HG03439 (cell line): Measurements from ENCODE around the gene TOR1AIP1.
A peak's percentile ranks its signal among the peaks of the same experiment; 100 is the strongest.
"Not testable (repeated sequence)": the region's sequence is repeated elsewhere in the genome, so short reads cannot be mapped to it uniquely, and the experiment has no call there.

Experiments
- ATAC-seq: cut with Tn5 transposase; IDR thresholded peaks from one replicate; pipeline ENCODE4 v1.9.1; 2021; ENCODE audit warnings: mild to moderate bottlenecking, moderate library complexity; ENCODE audit not compliant: unreplicated experiment

Gene TOR1AIP1, protein sequence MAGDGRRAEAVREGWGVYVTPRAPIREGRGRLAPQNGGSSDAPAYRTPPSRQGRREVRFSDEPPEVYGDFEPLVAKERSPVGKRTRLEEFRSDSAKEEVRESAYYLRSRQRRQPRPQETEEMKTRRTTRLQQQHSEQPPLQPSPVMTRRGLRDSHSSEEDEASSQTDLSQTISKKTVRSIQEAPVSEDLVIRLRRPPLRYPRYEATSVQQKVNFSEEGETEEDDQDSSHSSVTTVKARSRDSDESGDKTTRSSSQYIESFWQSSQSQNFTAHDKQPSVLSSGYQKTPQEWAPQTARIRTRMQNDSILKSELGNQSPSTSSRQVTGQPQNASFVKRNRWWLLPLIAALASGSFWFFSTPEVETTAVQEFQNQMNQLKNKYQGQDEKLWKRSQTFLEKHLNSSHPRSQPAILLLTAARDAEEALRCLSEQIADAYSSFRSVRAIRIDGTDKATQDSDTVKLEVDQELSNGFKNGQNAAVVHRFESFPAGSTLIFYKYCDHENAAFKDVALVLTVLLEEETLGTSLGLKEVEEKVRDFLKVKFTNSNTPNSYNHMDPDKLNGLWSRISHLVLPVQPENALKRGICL

DNA sequence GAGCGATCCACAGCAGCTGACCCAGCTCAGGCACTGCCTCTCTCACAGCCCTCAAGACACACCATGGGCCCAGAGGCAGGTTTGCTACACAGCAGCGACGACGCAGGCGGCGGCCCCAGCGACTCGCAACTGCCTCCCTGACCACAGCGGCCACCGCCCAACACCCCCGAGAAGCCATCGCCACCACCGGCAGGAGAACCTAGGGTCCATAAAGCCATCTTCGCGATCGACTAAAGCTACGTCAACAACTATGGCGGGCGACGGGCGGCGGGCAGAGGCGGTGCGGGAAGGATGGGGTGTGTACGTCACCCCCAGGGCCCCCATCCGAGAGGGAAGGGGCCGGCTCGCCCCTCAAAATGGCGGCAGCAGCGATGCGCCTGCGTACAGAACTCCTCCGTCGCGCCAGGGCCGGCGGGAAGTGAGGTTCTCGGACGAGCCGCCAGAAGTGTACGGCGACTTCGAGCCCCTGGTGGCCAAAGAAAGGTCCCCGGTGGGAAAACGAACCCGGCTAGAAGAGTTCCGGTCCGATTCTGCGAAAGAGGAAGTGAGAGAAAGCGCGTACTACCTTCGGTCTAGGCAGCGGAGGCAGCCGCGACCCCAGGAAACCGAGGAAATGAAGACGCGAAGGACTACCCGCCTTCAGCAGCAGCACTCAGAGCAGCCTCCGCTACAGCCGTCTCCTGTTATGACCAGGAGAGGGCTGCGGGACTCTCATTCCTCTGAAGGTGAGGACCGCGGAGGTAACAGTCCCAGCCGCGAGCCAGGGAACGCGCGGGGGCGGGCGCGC, at the start of gene TOR1AIP1:
TSS of gene TOR1AIP1 (plus strand) at position 33 of the 787 bp plus-strand sequence. CDS start at position 251, 218 bp downstream.
- ATAC-seq = peak; percentile 81

DNA sequence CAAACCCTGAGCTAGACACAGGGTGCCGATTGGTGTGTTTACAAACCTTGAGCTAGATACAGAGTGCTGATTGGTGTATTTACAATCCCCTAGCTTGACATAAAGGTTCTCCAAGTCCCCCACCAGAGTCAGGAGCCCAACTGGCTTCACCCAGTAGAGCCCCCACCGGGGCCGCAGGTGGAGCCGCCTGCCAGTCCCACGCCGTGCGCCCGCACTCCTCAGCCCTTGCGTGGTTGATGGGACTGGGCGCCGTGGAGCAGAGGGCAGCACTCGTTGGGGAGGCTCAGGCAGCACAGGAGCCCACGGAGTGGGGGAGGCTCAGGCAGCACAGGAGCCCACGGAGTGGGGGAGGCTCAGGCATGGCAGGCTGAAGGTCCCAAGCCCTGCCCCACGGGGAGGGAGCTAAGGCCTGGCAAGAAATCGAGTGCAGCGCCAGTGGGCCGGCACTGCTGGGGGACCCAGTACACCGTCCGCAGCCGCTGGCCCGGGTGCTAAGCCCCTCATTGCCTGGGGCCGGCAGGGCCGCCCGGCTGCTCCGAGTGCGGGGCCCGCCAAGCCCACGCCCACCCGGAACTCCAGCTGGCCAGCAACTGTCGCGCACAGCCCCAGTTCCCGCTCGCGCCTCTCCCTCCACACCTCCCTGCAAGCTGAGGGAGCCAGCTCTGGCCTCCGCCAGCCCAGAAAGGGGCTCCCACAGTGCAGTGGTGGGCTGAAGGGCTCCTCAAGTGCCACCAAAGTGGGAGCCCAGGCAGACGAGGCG, 45.2 kb upstream of the TOR1AIP1 start:
- ATAC-seq = not testable (repeated sequence)

DNA sequence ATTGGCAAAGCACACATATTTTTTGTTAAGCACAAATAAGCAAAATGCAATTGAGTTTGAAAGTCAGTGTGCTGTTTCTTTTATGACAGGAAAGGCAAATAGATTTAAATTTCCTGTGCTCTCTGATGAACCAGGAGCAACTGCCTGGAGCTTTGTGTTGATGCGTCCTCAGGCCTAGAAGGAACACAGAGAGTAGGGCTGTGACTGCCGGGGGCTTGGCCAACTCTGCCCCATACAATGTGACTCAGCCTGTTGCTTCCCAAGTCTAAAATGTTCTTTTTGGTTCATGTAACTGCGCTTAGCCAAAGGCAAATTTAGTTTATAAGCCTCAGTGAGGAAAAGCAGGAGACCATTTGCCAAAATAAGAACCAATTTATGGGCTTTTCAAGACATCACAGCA, 42.0 kb upstream of the TOR1AIP1 start:
- ATAC-seq = no peak

DNA sequence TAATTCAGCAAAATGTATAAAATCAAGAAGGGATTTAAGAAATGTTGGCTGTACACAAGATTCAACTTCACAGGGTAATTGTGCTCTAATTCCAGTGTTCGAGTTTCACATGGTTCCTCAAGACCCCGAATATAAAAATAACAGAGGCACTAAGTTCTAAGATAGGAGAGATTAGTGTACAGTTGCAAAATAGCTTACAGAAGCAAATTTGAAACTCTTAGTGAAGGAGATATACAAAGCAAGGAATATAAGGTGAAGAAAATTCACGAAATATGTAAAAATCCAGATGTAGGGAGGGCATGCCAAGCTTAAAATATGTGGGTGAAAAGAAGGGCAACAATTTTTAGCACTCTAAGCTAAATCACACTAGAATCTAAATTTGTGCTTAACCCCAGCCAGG, 33.9 kb upstream of the TOR1AIP1 start:
- ATAC-seq = no peak

DNA sequence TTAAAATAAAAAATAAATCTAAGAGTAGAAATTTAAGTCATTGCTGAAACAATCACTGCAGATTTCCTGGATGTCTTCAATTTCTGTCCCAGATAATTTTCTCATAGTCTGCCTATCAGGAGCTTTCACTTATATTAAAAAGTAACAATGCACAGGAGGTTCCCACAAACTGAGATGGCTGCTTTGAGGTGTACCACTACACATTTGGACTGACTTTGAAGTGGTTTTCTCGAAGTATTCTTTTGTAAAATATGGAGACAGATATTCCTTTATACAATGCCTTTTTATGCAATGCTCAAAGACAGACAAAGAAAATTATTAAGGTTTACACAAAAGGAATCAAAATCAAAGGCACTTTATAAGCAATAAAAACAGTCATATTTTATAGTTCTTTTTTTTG, 29.0 kb upstream of the TOR1AIP1 start:
- no peak for ATAC-seq

DNA sequence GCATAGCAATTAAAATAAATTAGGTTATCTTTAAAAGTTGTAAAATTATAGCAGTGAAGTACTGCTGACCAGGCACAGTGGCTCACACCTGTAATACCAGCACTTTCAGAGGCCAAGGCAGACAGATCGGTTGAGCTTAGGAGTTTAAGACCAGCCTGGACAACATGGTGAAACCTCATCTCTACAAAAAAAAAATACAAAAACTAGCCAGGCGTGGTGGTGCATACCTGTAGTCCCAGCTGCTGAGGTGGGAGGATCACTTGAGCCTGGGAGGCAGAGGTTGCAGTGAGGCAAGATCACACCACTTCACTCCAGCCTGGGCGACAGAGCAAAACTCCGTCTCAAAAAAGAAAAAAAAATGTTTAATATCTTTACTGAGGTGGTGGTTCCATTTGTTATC, 26.3 kb upstream of the TOR1AIP1 start:
- not testable (repeated sequence) for ATAC-seq

DNA sequence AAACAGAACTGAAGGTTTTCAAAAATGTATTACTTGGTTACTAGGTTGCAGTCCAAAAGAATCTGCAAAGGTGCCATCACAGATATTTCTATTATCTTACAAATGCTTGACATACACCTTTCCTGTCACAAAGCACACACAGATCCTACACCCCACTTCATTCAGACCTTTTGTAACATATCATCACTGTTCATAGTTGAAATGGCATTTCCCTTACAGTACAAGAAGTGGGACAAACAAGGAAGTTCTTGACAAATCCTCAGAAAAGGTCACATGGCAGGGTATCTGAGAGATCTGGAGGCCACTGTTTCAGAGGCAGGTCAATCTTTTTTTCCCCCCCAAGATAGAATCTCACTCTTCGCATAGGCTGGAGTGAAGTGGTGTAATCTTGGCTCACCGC, 25.8 kb upstream of the TOR1AIP1 start:
- ATAC-seq = no peak

DNA sequence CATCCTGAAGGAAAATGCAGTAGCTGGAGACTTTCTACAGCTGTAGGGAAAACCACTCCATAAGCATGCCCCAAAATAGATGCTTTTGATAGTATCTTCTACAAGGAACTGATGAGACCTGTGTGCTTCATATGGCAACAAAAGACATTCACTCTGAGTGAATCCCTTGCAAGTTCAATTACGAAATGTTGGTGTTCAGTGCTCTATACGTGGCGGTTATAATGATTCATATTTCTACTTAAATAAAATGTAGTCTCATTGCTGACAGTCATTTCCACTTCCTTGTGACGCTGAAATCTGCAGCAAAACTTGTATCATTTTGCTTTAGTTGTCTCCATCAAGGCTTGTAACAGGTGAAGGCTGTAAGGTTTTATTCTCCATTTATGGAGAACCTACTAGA, 25.1 kb upstream of the TOR1AIP1 start:
- no peak for ATAC-seq

DNA sequence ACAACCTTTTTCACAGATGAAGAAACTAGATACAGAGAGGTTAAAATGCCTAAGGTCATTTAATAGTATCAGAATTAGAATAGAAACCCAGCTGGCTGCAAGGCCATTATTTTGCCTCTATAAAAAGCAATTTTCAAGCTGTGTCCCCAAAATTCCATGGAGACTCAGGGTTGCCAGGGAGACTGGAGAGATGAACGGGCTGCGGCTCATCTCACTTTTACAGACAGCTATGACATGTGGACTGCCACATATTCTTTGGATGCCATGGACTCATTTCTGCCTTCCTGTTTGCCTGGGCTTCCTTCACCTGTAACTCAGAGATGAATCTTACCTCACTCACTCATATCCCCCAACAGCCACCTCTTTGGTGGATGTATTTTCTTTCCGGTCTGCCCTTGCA, 21.4 kb upstream of the TOR1AIP1 start:
- no peak for ATAC-seq

DNA sequence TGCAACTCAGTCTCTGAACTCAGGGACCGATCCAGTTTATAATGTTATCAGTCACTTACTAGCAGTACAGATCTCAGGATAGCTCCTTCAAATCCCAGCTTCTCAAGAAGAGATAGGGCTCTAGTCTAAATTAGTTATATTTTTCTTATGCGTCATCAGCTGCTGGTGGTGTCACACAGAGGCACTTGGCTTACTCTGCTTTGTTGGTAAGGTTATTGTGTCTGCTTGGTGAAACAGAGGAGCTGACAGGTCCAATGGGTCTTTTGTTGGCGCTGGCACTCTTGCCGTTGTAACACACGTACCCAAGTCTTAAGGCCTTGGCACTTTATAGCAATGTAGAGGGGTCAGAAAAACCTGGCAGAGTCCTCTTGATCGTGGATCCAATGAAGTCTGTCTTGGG, 16.7 kb upstream of the TOR1AIP1 start:
- ATAC-seq = no peak

DNA sequence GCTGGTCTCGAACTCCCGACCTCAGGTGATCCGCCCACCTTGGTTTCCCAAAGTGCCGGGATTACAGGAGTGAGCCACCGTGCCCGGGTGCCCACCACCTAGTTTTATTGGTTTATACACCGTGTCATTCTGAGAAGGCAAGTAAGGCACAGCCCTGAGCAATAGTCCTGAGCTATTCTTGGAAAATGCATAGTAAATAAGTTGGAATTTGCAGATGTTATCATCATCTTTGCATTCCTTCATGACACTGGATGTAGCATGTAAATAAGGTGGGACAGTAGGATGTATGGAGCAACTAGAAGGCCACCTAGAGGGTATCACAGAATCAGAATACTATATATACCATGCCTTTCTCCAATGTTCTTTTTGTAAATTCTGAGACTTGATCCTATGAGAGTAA, 15.5 kb upstream of the TOR1AIP1 start:
- no peak for ATAC-seq

DNA sequence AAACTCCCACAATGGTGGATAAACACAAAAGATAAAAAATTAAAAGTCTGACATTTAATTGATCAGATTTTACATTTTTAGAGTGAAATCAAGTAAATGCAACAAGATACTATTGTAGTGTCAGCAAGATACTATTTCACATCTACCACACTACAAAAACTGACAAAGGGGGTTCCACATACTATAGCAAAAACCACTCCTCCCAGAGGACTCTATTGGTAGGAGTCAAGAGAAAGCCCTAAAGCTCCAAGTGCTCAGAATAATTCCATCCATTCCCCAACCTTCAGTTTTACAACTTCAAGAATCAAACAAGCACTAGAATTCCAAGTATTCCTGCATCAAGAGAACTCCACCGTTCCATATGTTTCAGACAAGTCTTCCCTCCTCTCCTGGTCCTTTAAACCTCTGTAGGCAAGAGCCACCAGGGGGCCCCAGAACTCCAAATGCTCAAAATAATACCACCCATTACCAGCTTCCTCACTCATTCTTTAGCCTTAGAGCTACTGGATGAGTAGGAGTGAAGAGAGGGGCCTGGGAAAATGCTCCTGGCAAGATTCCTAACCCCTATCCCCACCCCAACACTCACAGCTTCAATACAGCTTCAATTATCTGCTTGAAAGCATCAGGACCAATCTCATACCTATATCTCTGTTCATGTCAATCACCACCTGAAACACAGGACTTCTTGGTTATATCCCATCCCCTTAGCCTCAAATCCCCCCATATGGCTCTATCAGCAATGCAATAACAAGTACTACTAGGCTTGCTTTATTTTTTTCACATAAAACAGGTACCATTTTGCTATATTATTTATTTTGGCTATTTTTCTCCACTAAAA, 14.4 kb upstream of the TOR1AIP1 start:
- no peak for ATAC-seq

DNA sequence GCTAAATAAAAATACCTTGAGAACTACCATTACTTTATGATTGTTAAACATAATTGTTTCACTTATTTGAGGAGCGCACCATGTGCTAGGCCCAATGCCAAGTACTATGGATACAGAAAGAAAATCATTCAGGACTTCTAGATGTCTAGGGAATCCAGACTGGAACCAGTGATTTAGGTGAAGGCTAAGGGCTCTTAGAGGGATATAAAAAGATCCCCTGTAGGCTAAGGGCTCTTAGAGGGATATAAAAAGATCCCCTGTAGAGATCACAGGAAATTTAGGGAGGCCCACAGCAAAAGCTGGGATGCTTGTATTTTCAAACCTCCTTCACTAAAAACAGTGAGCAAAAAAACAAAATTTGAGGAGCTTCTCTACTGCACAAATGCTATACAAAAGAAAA, 11.2 kb upstream of the TOR1AIP1 start:
- ATAC-seq = no peak

DNA sequence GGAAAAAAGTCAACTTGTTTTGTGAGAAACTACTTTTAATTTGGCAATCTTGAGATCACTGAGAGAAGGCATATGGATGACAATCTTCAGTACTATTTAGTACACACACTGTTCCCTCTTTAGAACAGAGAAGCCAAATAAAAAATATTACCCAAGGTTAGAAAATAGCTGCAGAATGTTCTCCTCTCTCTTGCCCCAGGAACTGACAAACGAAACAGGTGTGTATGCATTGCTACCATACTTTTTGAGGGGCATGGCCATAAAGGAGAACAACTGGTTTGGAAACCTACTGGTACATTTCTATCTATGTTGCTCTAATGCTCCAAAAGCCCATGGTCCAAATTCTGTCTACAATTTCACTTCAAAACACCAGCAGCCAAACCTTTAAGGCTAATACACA, 10.1 kb upstream of the TOR1AIP1 start:
- no peak for ATAC-seq

DNA sequence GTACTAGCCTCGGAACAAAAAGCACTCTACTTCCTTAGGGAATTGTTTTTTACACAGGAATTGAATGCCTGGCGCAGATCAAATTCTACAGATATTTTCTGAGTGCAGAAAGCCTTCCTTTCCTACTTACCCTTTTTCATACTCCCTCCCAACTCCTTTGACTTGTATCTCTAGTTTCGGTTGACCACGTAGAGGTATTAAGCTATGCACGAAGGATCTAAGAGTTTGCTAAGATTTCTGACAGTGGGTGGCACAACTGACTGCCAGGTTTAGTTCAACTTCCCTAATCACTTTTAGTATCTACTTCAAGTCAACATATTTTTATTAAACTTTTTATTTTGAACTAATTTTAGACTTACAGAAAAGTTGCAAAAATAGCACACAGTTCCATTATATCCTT, 9.5 kb upstream of the TOR1AIP1 start:
- no peak for ATAC-seq

DNA sequence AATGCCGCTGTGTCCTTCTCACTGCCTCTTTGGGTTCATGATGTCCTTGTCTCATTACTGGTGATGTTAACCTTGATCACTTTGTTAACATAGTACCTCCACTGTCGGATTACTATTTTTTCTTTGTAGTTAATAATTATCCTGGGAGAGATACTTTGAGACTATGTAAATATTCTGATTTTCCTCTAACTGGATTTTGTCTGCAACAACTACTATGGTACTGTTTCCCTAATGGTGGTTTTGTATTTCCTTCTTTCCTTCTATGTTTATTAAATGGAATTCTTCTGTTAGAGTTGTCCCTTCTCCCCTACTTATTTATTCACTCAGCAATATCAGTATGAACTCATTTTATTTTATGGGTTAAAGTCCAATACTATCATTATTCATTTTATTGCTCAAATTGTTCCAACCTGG, 8.6 kb upstream of the TOR1AIP1 start:
- no peak for ATAC-seq

DNA sequence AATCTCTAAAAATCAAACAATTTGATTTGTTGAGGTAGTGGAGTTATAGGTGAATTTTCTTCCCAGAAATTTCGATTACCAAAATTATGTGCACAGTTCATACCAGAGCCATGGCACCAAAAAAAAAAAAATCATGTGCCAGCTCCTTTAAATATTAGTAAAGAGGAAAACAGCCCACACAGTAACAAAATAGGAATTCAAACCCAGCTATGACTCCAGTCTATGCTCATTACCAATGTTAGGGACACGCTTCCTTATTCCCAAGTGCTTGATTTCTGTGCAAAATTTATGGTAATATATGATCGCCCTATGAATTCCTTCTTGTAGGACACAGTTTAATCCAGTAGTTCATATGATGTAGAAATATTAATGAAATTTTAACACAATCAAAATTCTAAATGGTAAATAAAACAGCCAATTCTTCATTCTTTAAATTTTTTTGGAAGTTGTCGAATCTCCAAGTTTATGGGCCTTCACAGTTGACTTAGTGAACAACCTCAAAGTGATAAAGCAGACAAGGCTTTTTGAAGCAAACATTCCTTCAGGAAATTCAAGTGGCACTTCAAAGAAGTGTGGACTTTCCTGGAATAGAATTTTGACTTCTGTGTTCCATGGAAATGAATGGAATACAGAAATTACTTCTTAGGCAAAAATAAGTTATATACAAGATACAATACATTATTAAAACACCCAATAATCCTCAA, 6.3 kb upstream of the TOR1AIP1 start:
- no peak for ATAC-seq

DNA sequence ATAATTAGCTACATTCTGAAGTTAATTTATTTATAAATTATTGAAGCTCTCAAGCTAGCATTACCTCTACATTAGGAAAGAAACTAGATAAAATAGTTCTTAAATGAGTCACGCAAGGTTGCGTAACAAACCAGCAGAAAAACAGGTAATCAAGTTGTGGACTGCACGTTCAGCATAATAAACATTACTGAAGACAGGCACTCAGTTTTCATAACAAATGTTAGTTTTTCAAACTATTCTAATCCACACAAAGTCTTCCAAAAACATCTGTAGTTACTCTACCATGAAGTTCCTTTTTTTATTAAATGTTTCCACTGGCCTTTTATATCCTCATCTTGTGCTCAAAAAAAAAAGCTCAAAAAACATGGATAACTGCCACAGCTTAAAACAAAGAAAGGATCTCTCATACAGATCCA, 5.8 kb upstream of the TOR1AIP1 start:
- ATAC-seq = no peak

DNA sequence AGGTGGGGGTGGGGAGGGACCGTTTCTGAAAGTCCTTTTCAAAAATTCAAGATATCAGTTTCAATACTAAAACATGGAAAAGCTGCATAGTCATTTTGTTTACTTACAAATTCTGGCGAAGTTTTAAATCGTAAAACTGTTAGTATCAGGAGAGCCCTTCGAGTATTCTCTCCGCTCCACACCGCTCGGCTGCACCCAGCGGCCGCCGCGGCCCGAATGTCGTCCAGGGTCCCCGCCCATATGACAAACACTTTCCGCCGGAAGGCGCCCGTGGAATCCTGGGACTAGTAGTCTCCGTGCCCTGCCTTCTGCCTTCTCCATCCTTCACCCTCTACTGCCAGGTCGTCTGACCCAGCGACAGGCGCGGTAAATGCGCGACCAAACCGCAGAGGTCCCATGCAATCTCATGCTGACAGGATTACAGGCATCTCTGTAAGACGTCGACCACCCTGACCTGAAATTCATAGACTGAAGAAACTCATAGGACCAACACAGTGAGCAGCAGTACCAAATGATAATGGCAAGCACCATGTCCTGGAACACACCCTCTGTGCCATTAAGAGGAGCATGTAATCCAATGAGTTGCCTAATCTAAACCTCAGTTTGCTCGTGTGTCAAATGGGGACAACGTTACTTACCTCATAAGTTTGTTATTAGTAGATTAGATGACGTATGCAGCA, 4.4 kb upstream of the TOR1AIP1 start, which contains the start of gene TOR1AIP2:
TSS of gene TOR1AIP2 (minus strand) at position 218 of the 680 bp plus-strand sequence. CDS start 25,138 bp downstream, outside the sequence.
- peak; percentile 60 for ATAC-seq
